ENCODE data around the gene NR1D1.

The NR1D1 gene

GRCh38 chr17:40095944-40096791 is 4.2 kb downstream of the NR1D1 start:
- no peak for DNase-seq

GRCh38 chr17:40095351-40095943 is 4.9 kb downstream of the NR1D1 start:
- no peak for DNase-seq

DNA sequence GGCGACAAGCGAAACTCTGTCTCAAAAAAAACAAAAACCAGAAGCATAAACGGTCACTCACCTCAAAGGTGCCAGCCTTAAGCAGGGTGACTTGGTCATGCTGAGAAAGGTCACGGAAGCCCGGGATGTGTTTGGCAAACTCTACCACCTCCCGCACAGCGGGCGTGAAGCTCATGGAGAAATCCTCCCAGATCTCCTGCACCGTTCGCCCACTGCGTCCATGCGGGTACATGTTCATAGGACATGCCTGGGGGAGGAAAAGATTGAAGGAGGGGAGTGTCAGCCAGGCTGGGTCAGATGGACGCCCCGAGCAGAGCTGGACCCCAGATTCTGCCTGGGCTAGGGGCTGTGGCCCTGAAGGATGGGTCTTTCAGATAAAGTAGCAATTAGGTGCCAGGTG is 5.5 kb downstream of the NR1D1 start:
- DNase-seq = no peak

DNA sequence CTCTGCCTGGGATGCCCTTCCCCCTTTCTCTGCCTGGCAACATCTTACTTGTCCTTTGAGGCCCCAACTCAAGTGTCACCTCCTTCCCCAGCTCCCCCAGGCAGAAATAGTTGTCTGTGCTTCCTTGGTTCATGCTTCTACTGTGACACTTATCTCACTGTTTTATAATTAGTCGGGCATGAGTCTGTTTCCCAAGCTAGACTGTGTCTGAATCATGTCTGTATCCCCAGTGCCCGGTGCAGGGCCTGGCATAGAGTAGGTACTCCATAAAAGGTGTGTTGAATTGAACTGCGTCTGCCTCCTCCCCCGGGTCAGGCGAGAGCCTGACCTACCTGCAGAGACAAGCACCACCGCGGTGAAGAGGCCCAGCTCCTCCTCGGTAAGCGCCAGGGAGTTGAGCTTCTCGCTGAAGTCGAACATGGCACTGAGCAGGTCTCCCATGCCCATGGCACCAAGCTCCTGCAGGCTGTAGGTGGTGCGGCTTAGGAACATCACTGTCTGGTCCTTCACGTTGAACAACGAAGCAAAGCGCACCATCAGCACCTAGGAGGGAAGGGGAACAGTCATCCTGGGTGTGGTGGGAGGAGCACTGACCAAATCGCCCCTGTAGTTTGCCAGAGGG is 6.7 kb downstream of the NR1D1 start:
- DNase-seq = no peak

GRCh38 chr17:40093005-40093579 is 7.3 kb downstream of the NR1D1 start:
- DNase-seq = no peak

DNA sequence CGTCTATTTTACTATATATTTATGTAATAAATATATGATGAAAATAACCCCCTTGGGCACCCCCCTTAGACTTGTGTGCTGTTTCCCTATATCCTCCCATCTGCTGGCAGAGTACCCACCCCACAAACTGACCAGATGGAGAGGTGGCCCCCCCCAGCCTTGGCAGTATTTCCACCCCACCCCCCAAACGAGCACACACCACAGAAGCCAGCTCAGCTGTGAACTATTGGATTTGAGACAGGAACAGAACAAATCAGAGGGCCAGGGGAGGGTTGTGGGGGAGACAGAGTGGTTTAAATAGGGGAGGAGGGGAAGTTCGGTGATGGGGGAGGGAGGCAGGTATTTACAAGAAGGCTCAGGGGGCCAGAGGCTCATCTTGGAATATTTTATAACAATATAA is 7.8 kb downstream of the NR1D1 start:
- DNase-seq = peak in 1 of 2 experiments; percentile 43

DNA sequence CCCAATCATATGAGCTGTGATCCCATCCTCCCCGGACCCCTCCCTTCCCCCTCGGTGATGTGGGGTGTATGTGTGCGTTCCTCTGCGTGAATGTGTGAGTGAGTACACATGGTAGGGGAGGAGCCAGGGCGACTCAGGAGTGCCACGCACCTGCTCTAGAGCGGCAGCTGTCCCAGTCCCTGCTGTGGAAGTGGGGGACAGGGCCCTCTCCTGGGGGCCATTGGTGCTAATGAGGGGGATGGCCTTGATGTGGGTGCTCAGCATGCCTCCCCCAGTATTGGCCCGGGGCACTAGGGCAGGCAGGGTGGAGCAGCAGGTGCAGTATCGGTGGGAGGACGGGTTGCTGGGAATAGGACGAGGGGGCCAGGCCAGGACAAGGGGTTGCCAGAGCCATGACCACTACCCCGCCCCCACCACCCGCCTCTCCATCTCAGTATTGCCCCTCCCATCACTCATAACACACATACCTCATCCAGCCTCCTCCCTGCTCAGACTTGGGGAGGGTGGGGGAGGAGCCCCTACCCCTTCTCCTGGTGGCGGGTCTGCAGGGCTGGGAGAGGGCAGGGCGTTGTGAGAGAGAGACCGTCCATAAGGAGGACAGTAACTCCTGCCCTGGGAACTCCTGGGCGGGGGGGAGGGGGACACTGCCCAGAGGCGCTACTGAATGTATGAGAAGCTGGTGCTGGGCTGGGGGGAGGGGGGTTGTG is 8.5 kb downstream of the NR1D1 start:
- peak; percentile 40 to 54 for DNase-seq

GRCh38 chr17:40090237-40091119 is 9.9 kb downstream of the NR1D1 start:
- DNase-seq = no peak

DNA sequence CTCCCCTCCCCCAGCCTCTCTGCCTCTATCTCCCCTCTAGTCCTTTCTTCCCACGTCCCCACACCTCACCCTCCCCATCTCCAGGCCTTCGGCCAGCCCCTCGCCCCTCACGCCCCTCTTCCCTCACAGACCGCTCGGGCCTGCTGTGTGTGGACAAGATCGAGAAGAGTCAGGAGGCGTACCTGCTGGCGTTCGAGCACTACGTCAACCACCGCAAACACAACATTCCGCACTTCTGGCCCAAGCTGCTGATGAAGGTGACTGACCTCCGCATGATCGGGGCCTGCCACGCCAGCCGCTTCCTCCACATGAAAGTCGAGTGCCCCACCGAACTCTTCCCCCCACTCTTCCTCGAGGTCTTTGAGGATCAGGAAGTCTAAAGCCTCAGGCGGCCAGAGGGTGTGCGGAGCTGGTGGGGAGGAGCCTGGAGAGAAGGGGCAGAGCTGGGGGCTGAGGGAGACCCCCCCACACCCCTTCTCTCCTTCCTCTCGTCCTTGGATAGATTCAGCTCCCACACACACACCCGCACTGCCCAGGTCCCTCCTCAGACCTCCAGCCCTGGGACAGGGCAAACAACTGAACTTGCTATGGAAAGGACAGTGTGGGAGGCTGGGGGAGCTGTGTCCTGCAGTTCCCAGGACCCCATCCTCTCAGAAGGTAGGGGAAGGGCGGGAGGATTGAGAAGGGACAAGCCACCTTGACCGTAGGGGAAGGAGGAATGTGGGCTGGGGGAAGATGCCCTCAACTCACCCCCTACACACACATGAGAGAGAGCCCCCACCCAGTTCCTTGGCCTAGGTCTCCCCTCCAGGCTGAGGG is 11.1 kb downstream of the NR1D1 start:
- no peak for DNase-seq

- no peak for DNase-seq
Measured at GRCh38 chr17:40087903-40088718, 12.3 kb downstream of the NR1D1 start.

- DNase-seq = no peak
Measured at GRCh38 chr17:40087049-40087794, 13.2 kb downstream of the NR1D1 start.

GRCh38 chr17:40086150-40087044 is 14.0 kb downstream of the NR1D1 start:
- peak; percentile 17 to 46 for DNase-seq

- DNase-seq = no peak
Measured at GRCh38 chr17:40084477-40084876, 15.9 kb downstream of the NR1D1 start.

GRCh38 chr17:40079545-40079944 is 20.8 kb downstream of the NR1D1 start:
- no peak for DNase-seq

DNA sequence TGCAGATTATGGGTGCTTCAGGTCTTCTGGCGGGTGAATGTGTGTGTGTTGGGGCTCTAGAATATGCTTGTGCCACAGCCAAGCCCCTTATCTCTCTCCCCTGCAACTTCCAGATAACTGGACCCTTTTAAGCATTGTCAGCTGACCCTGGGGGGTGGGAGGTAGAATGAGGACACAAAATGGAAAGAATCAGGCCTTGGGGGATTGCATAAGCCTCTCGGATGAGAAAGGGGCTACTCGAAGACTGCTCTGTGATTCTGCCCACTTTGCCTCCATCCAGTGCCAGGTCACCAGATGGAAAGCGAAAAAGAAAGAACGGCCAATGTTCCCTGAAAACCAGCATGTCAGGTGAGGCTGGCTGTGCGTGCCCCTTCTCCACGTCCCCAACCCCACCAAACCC is 23.8 kb downstream of the NR1D1 start:
- DNase-seq = no peak

- no peak for DNase-seq
Measured at GRCh38 chr17:40075942-40076498, 24.4 kb downstream of the NR1D1 start.

DNA sequence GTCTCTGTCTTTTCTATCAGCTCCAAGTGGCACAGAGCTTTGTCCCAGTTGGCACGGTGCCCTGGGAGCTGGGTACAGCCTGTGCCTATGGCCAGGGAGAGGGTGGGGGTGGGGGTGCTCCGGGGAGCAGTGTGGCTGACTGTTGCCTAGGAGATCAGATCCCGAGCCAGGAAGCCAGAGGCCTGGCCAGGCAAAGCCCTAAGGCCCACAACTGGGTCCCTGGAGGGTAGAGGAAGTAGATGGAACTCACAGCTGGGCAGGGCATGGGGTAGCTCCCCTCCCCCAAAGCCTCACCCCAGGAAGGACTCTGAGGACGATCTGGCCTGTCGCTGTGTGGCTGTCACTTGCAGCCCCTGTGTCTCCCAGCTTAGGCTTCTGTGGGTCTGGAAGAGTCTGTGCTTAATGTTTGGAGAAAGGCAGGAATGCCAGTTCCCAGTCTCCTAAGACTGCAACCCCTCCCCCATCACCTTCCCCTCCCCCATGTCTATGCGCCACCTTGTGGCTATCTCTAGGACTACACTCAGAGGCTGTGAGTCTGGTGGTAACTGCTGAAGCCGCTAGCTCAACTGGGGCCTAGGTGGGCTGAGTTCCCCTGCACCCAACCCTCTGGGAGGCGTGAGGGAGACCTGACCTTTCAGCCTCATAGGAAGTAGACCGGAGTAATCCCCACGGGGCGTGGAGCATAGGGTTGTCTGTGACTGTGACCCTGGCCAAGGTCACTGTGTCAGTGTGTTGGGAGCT is 25.0 kb downstream of the NR1D1 start:
- peak in 1 of 2 experiments; percentile 43 for DNase-seq
